SK-MEL-5 (cell line): ENCODE measurements around the gene PPFIBP1. TPM values are rescaled to one million over a fixed set of nuclear protein-coding genes. Genes with fewer than 3 reads are reported as not detected.
A peak's percentile ranks its signal among the peaks of the same experiment; 100 is the strongest.
"Not testable (repeated sequence)": the region's sequence is repeated elsewhere in the genome, so short reads cannot be mapped to it uniquely, and the experiment has no call there.

ENCODE experiments used
- DNase-seq: peaks from one replicate; pipeline ENCODE4 v3.0.0-alpha.2; 2016; ENCODE audit warnings: low read depth, low spot score
- in situ Hi-C: cut with HindIII; loops from 2 replicates; pipeline ENCODE4 v1.10.0; 2016; ENCODE audit warnings: low sequenced_read_pairs, high pct_unique_total_duplicates, low pct_unique_long_range_greater_than_20kb
- total RNA-seq: library from RNA; depleted of rRNA; stranded (reverse); fragments of >200 nt; shearing (Covaris generic); gene quantifications from 2 replicates; pipeline ENCODE4 v1.2.3, GENCODE V29; 2014

Gene PPFIBP1
- total RNA-seq, 1 experiment from 2014 or later, result 55.8 TPM

- DNase-seq, in situ Hi-C loops: not testable (repeated sequence)
Measured at GRCh38 chr12:27598866-27599265, 74.9 kb downstream of the PPFIBP1 start.

- DNase-seq, in situ Hi-C loops: not testable (repeated sequence)
Measured at GRCh38 chr12:27601056-27601828, 77.2 kb downstream of the PPFIBP1 start.

- no peak for DNase-seq
Measured at GRCh38 chr12:27602516-27602915, 78.5 kb downstream of the PPFIBP1 start.

GRCh38 chr12:27604431-27604830 lies 80.4 kb downstream of the PPFIBP1 start:
- peak; percentile 96 for DNase-seq
- in situ Hi-C loops, result no loop called here

More at GRCh38 chr12:27602516-27602915, 78.5 kb downstream of the PPFIBP1 start:
- in situ Hi-C loops, result no loop called here

GRCh38 chr12:27606986-27607385 lies 83.0 kb downstream of the PPFIBP1 start:
- in situ Hi-C loops, result no loop called here
- DNase-seq, result no peak

GRCh38 chr12:27607591-27607990 lies 83.6 kb downstream of the PPFIBP1 start:
- DNase-seq, result no peak
- in situ Hi-C loops, result no loop called here

GRCh38 chr12:27608890-27609289 lies 84.9 kb downstream of the PPFIBP1 start:
- in situ Hi-C loops, result no loop called here
- no peak for DNase-seq

- in situ Hi-C loops, result no loop called here
- DNase-seq, result no peak
Measured at GRCh38 chr12:27610374-27610773, 86.4 kb downstream of the PPFIBP1 start.

GRCh38 chr12:27614386-27614785 lies 90.4 kb downstream of the PPFIBP1 start:
- in situ Hi-C loops, result no loop called here
- DNase-seq, result no peak

GRCh38 chr12:27614866-27615265 lies 90.9 kb downstream of the PPFIBP1 start:
- no peak for DNase-seq
- in situ Hi-C loops, result no loop called here

GRCh38 chr12:27615331-27615891 lies 91.4 kb downstream of the PPFIBP1 start:
- DNase-seq, result no peak
- in situ Hi-C loops, result no loop called here

GRCh38 chr12:27616356-27617142 lies 92.5 kb downstream of the PPFIBP1 start:
- in situ Hi-C loops, result no loop called here

GRCh38 chr12:27618836-27619235 lies 94.8 kb downstream of the PPFIBP1 start:
- in situ Hi-C loops, result no loop called here
- no peak for DNase-seq

More at GRCh38 chr12:27616356-27617142, 92.5 kb downstream of the PPFIBP1 start:
- no peak for DNase-seq

GRCh38 chr12:27619308-27619707 lies 95.3 kb downstream of the PPFIBP1 start:
- peak; percentile 39 for DNase-seq
- in situ Hi-C loops, result no loop called here

- in situ Hi-C loops, result no loop called here
- DNase-seq, result no peak
Measured at GRCh38 chr12:27620121-27620520, 96.1 kb downstream of the PPFIBP1 start.

GRCh38 chr12:27622436-27623195 lies 98.6 kb downstream of the PPFIBP1 start:
- in situ Hi-C loops, result no loop called here
- DNase-seq, result no peak

- in situ Hi-C loops, result no loop called here
- DNase-seq, result no peak
Measured at GRCh38 chr12:27623645-27624044, 99.6 kb downstream of the PPFIBP1 start.

- no peak for DNase-seq
Measured at GRCh38 chr12:27624586-27624985, 100.6 kb downstream of the PPFIBP1 start.

More at GRCh38 chr12:27624586-27624985, 100.6 kb downstream of the PPFIBP1 start:
- in situ Hi-C loops, result no loop called here
